Measurements from ENCODE around the gene OPRM1. TPM values are rescaled to one million over a fixed set of nuclear protein-coding genes. Genes with fewer than 3 reads are reported as not detected.

The OPRM1 gene
- total RNA-seq, 5 donors from 2014 or later (not counting 1 experiment from before 2014, with no cell fraction given): not detected

DNA sequence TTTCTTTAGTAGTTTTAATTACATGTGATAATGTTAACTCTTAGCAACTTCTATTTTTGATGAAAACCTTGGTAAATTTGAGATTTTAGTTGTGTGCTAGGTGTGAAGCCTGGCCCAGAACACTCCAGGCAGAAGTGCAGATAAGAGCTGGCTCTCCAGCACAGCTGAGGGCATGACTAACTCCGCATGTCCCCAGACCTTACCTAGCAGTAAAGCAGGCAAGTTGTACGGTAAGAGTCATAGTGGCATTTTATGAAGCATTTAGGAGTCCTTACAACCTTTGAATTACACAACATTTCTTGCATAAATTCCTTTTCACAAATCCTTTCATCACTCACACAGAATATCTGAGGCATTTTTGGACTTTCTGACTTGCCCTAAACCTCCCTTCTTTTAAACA lies 67.2 kb downstream of the OPRM1 start:
- no peak for DNase-seq
- Mint-ChIP-seq H3K27ac (no peak overlapping the region), H3K4me1 (no peaks in the 10 kb centered on the region)

DNA sequence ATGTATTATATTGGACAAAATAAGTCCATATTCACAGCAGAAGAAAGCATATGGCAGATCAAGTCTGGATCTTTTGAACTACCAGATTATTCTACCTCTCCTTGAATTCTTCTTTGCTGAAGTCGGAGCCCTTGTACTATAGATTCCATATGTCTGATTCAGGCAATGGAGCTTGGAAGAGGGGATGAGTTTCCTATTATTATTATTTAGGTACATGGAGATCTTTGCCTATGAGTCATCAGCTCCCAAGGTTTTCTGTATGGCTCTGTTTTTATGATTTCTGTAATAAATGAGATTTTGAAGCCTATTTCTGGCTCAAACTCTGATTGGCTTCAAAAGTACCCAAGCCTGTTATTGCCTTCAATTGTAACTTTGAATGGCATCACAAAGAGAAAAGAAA lies 72.0 kb downstream of the OPRM1 start:
- H3K9me3 ChIP-seq: no peaks in the 10 kb centered on the region
- CTCF ChIA-PET: no interaction called here

More for the DNA sequence above, 67.2 kb downstream of the OPRM1 start:
- Histone ChIP-seq H3K27me3 (replicated peaks in 1 of 2; ENCODE audit: control insufficient read depth in 2 of 2, extremely low read depth in 1 of 2, insufficient read depth in 2 of 2, low read length in 1 of 2) (peaks cover 0 to 4% of the 10 kb centered on the region in 2 experiments), H3K4me3 (ENCODE audit: control insufficient read depth in 1 of 2, extremely low read depth in 1 of 2, low read length in 1 of 2) (no peak overlapping the region), H3K9me3 (no peaks in the 10 kb centered on the region), H3K36me3 (ENCODE audit: control insufficient read depth in 2 of 2, extremely low read depth in 1 of 2, insufficient read depth in 1 of 2, low read length in 1 of 2) (no peaks in the 10 kb centered on the region), H3K4me1 (ENCODE audit: control insufficient read depth in 1 of 2, extremely low read depth in 1 of 2, insufficient read depth in 2 of 2, low read length in 2 of 2) (no peaks in the 10 kb centered on the region), H3K27ac (ENCODE audit: low read length) (no peak overlapping the region)
- no peak overlapping the region for H3K4me3 Mint-ChIP-seq
- H3K9me3 Mint-ChIP-seq: peaks cover 0 to 4% (median 3%) of the 10 kb centered on the region in 3 donors
- ATAC-seq (replicated peaks in 1 of 4): no peak
- ChIA-PET POLR2A (no interaction called here), CTCF (no interaction called here)
- H3K27me3 Mint-ChIP-seq: peaks cover 12 to 32% of the 10 kb centered on the region in 2 donors
- no peaks in the 10 kb centered on the region for H3K36me3 Mint-ChIP-seq
- WGBS (ENCODE audit: insufficient coverage): 100% methylated on average over 1 of the region's 2 CpGs

DNA sequence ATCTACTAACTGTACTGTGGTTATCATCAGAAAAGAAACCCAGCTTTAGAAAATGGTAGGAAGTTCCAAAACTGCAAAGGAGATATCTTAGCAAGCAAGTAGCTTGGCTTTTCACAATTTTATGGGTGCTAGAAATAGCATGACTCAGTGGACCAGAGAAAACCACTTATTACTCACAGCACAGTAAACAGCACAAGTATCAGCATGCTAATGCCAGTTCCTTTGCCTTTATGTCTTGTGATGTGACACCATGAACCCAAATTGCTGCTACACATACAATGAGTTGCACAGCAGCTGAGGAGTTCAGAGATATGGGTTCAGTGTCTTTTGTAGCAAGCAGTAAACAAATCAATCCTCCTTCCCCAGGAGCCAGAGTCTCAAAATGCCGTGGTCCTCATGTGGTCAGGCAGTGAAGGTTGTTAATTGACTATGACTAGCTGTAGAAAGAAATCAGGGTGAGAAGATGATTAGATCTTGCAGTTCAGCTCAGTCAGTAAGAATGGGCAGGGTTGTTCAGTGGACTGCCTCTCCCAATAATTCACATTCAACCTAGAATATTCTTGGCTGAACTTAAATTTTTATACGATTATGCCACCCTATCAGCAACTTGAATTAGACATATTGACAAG lies 73.3 kb downstream of the OPRM1 start:
- Mint-ChIP-seq H3K4me1 (no peaks in the 10 kb centered on the region), H3K36me3 (no peaks in the 10 kb centered on the region), H3K4me3 (no peak overlapping the region), H3K27me3 (peaks cover 7 to 16% of the 10 kb centered on the region in 2 donors), H3K27ac (no peak overlapping the region), H3K9me3 (no peaks in the 10 kb centered on the region)
- DNase-seq (no peak), ATAC-seq (replicated peaks in 1 of 4) (no peak)
- Histone ChIP-seq H3K27me3 (replicated peaks in 1 of 2; ENCODE audit: control insufficient read depth in 2 of 2, extremely low read depth in 1 of 2, insufficient read depth in 2 of 2, low read length in 1 of 2) (peaks cover 0 to 2% of the 10 kb centered on the region in 2 experiments), H3K9me3 (no peaks in the 10 kb centered on the region), H3K36me3 (ENCODE audit: control insufficient read depth in 2 of 2, extremely low read depth in 1 of 2, insufficient read depth in 1 of 2, low read length in 1 of 2) (no peaks in the 10 kb centered on the region), H3K27ac (ENCODE audit: low read length) (no peak overlapping the region), H3K4me3 (ENCODE audit: control insufficient read depth in 1 of 2, extremely low read depth in 1 of 2, low read length in 1 of 2) (no peak overlapping the region), H3K4me1 (ENCODE audit: control insufficient read depth in 1 of 2, extremely low read depth in 1 of 2, insufficient read depth in 2 of 2, low read length in 2 of 2) (no peaks in the 10 kb centered on the region)
- POLR2A ChIA-PET: no interaction called here
- CTCF ChIA-PET: no interaction called here
- 90% methylated on average over 1 of the region's 2 CpGs for WGBS (ENCODE audit: insufficient coverage)

More for the DNA sequence above, 72.0 kb downstream of the OPRM1 start:
- H3K27me3 ChIP-seq (replicated peaks in 1 of 2; ENCODE audit: control insufficient read depth in 2 of 2, extremely low read depth in 1 of 2, insufficient read depth in 2 of 2, low read length in 1 of 2): no peaks in the 10 kb centered on the region
- no peaks in the 10 kb centered on the region for H3K36me3 ChIP-seq (ENCODE audit: control insufficient read depth in 2 of 2, extremely low read depth in 1 of 2, insufficient read depth in 1 of 2, low read length in 1 of 2)
- Mint-ChIP-seq H3K4me3 (no peak overlapping the region), H3K27me3 (peaks cover 4 to 20% of the 10 kb centered on the region in 2 donors), H3K27ac (no peak overlapping the region), H3K9me3 (no peaks in the 10 kb centered on the region), H3K4me1 (no peaks in the 10 kb centered on the region), H3K36me3 (no peaks in the 10 kb centered on the region)
- no peak for ATAC-seq (replicated peaks in 1 of 4)
- no CpG with 5 or more reads among the region's 1 CpG for WGBS (ENCODE audit: insufficient coverage)
- H3K4me1 ChIP-seq (ENCODE audit: control insufficient read depth in 1 of 2, extremely low read depth in 1 of 2, insufficient read depth in 2 of 2, low read length in 2 of 2): no peaks in the 10 kb centered on the region
- DNase-seq: no peak
- POLR2A ChIA-PET: no interaction called here
- no peak overlapping the region for H3K27ac ChIP-seq (ENCODE audit: low read length)
- H3K4me3 ChIP-seq (ENCODE audit: control insufficient read depth in 1 of 2, extremely low read depth in 1 of 2, low read length in 1 of 2): no peak overlapping the region

DNA sequence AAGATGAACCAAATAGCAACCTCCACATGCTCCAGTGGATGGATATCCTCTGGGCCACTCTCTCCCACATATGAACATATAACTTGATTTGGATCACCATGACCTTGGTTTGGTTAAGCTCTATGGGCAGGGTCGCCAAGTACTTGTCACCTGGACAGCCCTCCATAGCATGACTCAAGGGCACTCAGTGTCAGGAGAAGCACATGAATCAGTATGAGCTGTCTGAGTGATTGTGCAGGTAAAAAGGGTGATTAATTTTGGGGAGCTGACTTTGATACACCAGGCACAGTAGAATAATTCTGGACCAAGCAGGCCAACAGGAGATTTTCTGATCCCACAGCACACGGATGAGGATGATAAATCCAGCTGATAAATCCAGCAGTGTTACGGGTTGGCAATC lies 74.4 kb downstream of the OPRM1 start:
- ChIA-PET POLR2A (no interaction called here), CTCF (no interaction called here)
- no peak overlapping the region for H3K4me3 ChIP-seq (ENCODE audit: control insufficient read depth in 1 of 2, extremely low read depth in 1 of 2, low read length in 1 of 2)
- no peak for DNase-seq
- no peaks in the 10 kb centered on the region for H3K36me3 ChIP-seq (ENCODE audit: control insufficient read depth in 2 of 2, extremely low read depth in 1 of 2, insufficient read depth in 1 of 2, low read length in 1 of 2)
- no peaks in the 10 kb centered on the region for H3K4me1 Mint-ChIP-seq
- no peak overlapping the region for H3K27ac ChIP-seq (ENCODE audit: low read length)
- H3K9me3 ChIP-seq: no peaks in the 10 kb centered on the region
- peaks cover 0 to 2% of the 10 kb centered on the region in 2 experiments for H3K27me3 ChIP-seq (replicated peaks in 1 of 2; ENCODE audit: control insufficient read depth in 2 of 2, extremely low read depth in 1 of 2, insufficient read depth in 2 of 2, low read length in 1 of 2)
- H3K27ac Mint-ChIP-seq: no peak overlapping the region
- no peaks in the 10 kb centered on the region for H3K4me1 ChIP-seq (ENCODE audit: control insufficient read depth in 1 of 2, extremely low read depth in 1 of 2, insufficient read depth in 2 of 2, low read length in 2 of 2)
- WGBS (ENCODE audit: insufficient coverage): 92% methylated on average over 2 of the region's 3 CpGs
- ATAC-seq (replicated peaks in 1 of 4): no peak
- H3K9me3 Mint-ChIP-seq: no peaks in the 10 kb centered on the region
- peaks cover 7 to 12% of the 10 kb centered on the region in 2 donors for H3K27me3 Mint-ChIP-seq
- H3K4me3 Mint-ChIP-seq: no peak overlapping the region
- no peaks in the 10 kb centered on the region for H3K36me3 Mint-ChIP-seq

DNA sequence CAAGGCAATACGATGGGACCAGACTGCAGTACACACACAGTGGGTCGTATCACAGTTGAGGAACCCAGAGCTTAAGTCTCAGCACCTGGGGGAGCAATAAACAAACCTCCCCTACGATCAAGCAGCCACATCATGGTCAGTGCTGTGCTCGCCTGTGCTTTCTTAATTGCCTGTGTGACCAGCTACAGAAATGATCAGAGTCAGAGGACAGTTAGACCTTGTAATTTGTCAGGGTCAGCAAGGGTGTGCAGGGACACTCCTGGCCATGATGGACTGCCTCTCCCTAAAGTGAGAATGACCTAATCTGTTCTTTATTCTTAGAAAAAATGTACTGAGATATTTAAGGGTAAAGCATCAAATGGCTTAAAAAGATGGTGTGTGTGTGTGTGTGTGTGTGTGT lies 78.4 kb downstream of the OPRM1 start:
- POLR2A ChIA-PET: interaction anchor here in 1 of 2 donors (0.8 kb wide), 1 partner anchor 21 kb away, joined by 5 read pairs; no protein-coding TSS in a partner anchor
- no peaks in the 10 kb centered on the region for H3K4me1 Mint-ChIP-seq
- ATAC-seq (replicated peaks in 1 of 4): no peak

DNA sequence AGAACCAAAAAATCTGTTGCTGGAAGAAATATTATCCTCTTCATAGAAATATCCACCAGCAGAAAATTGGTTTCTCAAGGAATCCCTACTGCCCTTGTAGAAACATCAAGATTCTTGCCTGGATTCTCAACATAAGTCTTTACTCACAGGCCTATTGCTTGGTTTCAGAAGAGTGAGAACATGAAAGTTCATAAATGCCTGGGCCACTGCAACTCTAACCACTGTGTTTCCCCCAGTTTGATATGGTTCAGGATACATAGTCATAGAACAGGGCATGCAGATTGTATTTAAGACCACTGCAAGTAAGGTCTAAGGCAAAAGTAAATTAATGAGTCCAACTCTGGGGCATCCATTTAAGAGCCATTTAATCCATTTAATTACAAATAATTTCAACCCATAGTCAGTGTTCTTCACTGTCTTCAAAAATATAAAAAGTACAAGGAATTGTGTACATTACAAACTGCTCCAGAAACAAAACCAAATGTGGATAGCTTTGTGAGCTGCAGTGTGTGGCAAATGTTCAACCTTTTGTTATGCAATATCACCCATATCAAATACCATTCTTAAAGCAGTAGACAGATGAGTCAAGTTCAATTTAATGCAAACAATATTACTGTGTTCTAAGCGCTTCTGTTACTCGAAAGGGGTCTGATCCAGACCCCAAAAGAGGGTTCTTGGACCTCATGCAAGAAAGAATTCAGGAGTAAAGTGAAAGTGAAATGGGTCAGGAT lies 83.3 kb downstream of the OPRM1 start:
- H3K4me3 Mint-ChIP-seq: no peak overlapping the region
- H3K4me3 ChIP-seq (ENCODE audit: control insufficient read depth in 1 of 2, extremely low read depth in 1 of 2, low read length in 1 of 2): no peak overlapping the region
- H3K27ac ChIP-seq (ENCODE audit: low read length): no peak overlapping the region
- no peaks in the 10 kb centered on the region for H3K27me3 ChIP-seq (replicated peaks in 1 of 2; ENCODE audit: control insufficient read depth in 2 of 2, extremely low read depth in 1 of 2, insufficient read depth in 2 of 2, low read length in 1 of 2)
- no peaks in the 10 kb centered on the region for H3K9me3 ChIP-seq
- DNase-seq (no peak), ATAC-seq (replicated peaks in 1 of 4) (no peak)
- peaks cover 0 to 2% of the 10 kb centered on the region in 2 experiments for H3K4me1 ChIP-seq (ENCODE audit: control insufficient read depth in 1 of 2, extremely low read depth in 1 of 2, insufficient read depth in 2 of 2, low read length in 2 of 2)
- H3K4me1 Mint-ChIP-seq: peaks cover 0 to 10% (median 3%) of the 10 kb centered on the region in 3 donors
- WGBS (ENCODE audit: insufficient coverage): 80% methylated on average over 1 of the region's 2 CpGs
- H3K27ac Mint-ChIP-seq: no peak overlapping the region
- ChIA-PET POLR2A (no interaction called here), CTCF (no interaction called here)
- peaks cover 8 to 10% of the 10 kb centered on the region in 2 donors for H3K27me3 Mint-ChIP-seq
- peaks cover 0 to 7% (median 4%) of the 10 kb centered on the region in 3 donors for H3K9me3 Mint-ChIP-seq
- no peaks in the 10 kb centered on the region for H3K36me3 Mint-ChIP-seq
- no peaks in the 10 kb centered on the region for H3K36me3 ChIP-seq (ENCODE audit: control insufficient read depth in 2 of 2, extremely low read depth in 1 of 2, insufficient read depth in 1 of 2, low read length in 1 of 2)

More for the DNA sequence above, 78.4 kb downstream of the OPRM1 start:
- no peak overlapping the region for H3K4me3 ChIP-seq (ENCODE audit: control insufficient read depth in 1 of 2, extremely low read depth in 1 of 2, low read length in 1 of 2)
- H3K27me3 ChIP-seq (replicated peaks in 1 of 2; ENCODE audit: control insufficient read depth in 2 of 2, extremely low read depth in 1 of 2, insufficient read depth in 2 of 2, low read length in 1 of 2): peaks cover 0 to 2% of the 10 kb centered on the region in 2 experiments
- CTCF ChIA-PET: no interaction called here
- Mint-ChIP-seq H3K27ac (no peak overlapping the region), H3K27me3 (peaks cover 8 to 10% of the 10 kb centered on the region in 2 donors), H3K4me3 (no peak overlapping the region), H3K9me3 (peaks cover 0 to 2% (median under 1%) of the 10 kb centered on the region in 3 donors), H3K36me3 (no peaks in the 10 kb centered on the region)
- WGBS (ENCODE audit: insufficient coverage): 78% methylated on average over 4 of the region's 4 CpGs
- H3K9me3 ChIP-seq: no peaks in the 10 kb centered on the region
- no peaks in the 10 kb centered on the region for H3K4me1 ChIP-seq (ENCODE audit: control insufficient read depth in 1 of 2, extremely low read depth in 1 of 2, insufficient read depth in 2 of 2, low read length in 2 of 2)
- H3K36me3 ChIP-seq (ENCODE audit: control insufficient read depth in 2 of 2, extremely low read depth in 1 of 2, insufficient read depth in 1 of 2, low read length in 1 of 2): no peaks in the 10 kb centered on the region
- no peak for DNase-seq
- H3K27ac ChIP-seq (ENCODE audit: low read length): no peak overlapping the region
